Cardiac muscle cell (in vitro differentiated cells and primary cell): Measurements from ENCODE around the gene HS3ST4. TPM values are rescaled to one million over a fixed set of nuclear protein-coding genes. Genes with fewer than 3 reads are reported as not detected.

Source experiments
- DNase-seq, 2 donors: peaks; one replicate each; pipeline versions ENCODE4 v3.0.0 to v3.0.0-alpha.2; 2010 to 2017; ENCODE audit warnings: low read depth in 1 of 2, low spot score in 1 of 2
- H3K27ac ChIP-seq: fragments of 200-600 bp; sonication (generic); 2 replicates; pipeline ENCODE4 v1.5.1; 2016
- H3K27me3 ChIP-seq: fragments of 200-600 bp; sonication (generic); 2 replicates; pipeline ENCODE4 v1.6.0; 2016; ENCODE audit warnings: control low read depth
- H3K36me3 ChIP-seq: fragments of 200-600 bp; sonication (generic); 2 replicates; pipeline ENCODE4 v1.5.1; 2016; ENCODE audit warnings: control low read depth
- H3K4me1 ChIP-seq: fragments of 200-600 bp; sonication (generic); 2 replicates; pipeline ENCODE4 v1.8.1; 2017; ENCODE audit warnings: low read depth, mild to moderate bottlenecking, mixed run types
- H3K4me3 ChIP-seq: fragments of 200-600 bp; sonication (generic); 2 replicates; pipeline ENCODE4 v1.5.1; 2016; ENCODE audit warnings: mild to moderate bottlenecking
- H3K9me3 ChIP-seq: fragments of 200-600 bp; sonication (generic); 2 replicates; pipeline ENCODE4 v1.5.1; 2017; ENCODE audit warnings: low read depth, mild to moderate bottlenecking, control low read depth
- polyA plus RNA-seq: library from polyadenylated mRNA; unstranded; fragments of >200 nt; fragmentation: Nextera tagmentation; extraction: Ambion mirVana; gene quantifications from 2 replicates; pipeline ENCODE4 v1.2.1, GENCODE V29; 2016
- total RNA-seq: library from RNA; depleted of rRNA; stranded (reverse); fragments of >200 nt; gene quantifications from 2 replicates; pipeline ENCODE4 v1.2.3, GENCODE V29; 2016
- TF ChIP-seq, protein P1 (sequence below): IDR thresholded peaks from 2 replicates; pipeline ENCODE4 v1.5.1; 2012; ENCODE audit warnings: low read depth, mild to moderate bottlenecking, low read length

The HS3ST4 gene
- total and polyA plus RNA-seq, 2 experiments from 2014 or later = 0.13 to 0.27 TPM

DNA sequence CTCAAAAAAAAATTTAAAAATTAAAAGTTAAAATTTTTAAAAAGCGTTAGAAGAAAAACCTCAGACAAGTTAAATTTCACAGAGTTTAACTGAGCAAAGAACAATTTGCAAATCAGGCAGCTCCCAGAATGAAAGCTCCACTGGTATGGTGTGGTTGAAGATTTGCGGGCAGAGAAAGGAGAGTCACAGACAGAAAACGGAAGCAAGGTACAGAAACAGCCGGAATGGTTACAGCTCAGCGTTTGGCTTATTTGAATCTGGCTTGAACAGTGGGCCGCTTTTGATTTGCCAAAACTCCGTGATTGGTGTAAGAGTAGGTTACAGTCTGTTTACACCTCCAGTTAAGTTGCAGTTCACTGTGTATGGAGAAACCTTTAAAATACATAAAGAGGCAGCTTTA lies 297.1 kb downstream of the HS3ST4 start:
- DNase-seq = no peak
- no peak overlapping the region for H3K27ac ChIP-seq
- H3K4me1 ChIP-seq = no peaks in the 10 kb centered on the region
- H3K27me3 ChIP-seq = no peaks in the 10 kb centered on the region
- H3K36me3 ChIP-seq = no peaks in the 10 kb centered on the region
- H3K4me3 ChIP-seq = no peak overlapping the region
- no peaks in the 10 kb centered on the region for H3K9me3 ChIP-seq
- TF ChIP-seq, protein P1, sequence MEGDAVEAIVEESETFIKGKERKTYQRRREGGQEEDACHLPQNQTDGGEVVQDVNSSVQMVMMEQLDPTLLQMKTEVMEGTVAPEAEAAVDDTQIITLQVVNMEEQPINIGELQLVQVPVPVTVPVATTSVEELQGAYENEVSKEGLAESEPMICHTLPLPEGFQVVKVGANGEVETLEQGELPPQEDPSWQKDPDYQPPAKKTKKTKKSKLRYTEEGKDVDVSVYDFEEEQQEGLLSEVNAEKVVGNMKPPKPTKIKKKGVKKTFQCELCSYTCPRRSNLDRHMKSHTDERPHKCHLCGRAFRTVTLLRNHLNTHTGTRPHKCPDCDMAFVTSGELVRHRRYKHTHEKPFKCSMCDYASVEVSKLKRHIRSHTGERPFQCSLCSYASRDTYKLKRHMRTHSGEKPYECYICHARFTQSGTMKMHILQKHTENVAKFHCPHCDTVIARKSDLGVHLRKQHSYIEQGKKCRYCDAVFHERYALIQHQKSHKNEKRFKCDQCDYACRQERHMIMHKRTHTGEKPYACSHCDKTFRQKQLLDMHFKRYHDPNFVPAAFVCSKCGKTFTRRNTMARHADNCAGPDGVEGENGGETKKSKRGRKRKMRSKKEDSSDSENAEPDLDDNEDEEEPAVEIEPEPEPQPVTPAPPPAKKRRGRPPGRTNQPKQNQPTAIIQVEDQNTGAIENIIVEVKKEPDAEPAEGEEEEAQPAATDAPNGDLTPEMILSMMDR = no peak

DNA sequence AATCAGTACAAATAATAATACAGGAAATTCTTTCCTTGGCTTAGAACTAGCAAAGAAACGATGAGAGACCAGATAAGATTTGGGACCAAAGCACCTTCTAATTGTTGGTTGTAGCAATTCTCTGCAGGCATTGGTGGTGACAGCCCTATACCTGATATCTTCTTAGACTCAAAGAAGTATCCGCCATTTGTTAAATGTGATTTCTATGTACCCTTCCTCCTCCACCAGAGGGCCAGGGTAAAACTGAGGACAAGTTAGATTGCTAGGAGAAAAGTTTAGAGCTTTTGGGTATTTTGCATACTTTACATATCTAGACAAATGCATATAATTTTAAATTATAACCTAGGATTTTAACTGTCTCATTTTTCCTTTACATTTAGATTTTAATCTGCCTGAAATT lies 304.3 kb downstream of the HS3ST4 start:
- TF ChIP-seq, protein P1 = no peak

DNA sequence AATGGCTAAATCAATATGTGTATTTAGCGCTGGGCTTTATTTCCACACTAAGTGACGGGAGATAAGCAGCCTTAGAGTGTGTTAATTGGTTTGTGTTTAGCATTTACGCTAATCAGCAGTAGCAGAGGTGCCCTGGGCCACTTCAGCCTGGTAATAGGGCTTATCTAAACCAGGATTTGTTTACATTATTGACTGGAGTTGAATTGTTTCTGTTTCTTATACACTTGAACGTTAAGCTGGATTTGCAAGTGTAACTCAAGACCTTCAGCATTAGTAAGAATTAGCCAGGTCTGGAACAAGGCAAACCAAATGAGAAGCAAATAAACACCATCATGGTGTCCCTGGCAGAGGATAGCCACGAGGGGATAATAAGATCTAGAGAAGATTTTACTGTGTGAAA lies 313.6 kb downstream of the HS3ST4 start:
- no peaks in the 10 kb centered on the region for H3K36me3 ChIP-seq
- peaks cover 4% of the 10 kb centered on the region for H3K27me3 ChIP-seq
- no peak overlapping the region for H3K27ac ChIP-seq
- no peak for DNase-seq
- H3K9me3 ChIP-seq = no peaks in the 10 kb centered on the region
- TF ChIP-seq, protein P1 = no peak
- H3K4me3 ChIP-seq = no peak overlapping the region
- H3K4me1 ChIP-seq = no peaks in the 10 kb centered on the region

More for the DNA sequence above, 304.3 kb downstream of the HS3ST4 start:
- no peaks in the 10 kb centered on the region for H3K36me3 ChIP-seq
- H3K27me3 ChIP-seq = no peaks in the 10 kb centered on the region
- no peak for DNase-seq
- H3K4me3 ChIP-seq = no peak overlapping the region
- H3K9me3 ChIP-seq = no peaks in the 10 kb centered on the region
- H3K27ac ChIP-seq = no peak overlapping the region
- no peaks in the 10 kb centered on the region for H3K4me1 ChIP-seq

DNA sequence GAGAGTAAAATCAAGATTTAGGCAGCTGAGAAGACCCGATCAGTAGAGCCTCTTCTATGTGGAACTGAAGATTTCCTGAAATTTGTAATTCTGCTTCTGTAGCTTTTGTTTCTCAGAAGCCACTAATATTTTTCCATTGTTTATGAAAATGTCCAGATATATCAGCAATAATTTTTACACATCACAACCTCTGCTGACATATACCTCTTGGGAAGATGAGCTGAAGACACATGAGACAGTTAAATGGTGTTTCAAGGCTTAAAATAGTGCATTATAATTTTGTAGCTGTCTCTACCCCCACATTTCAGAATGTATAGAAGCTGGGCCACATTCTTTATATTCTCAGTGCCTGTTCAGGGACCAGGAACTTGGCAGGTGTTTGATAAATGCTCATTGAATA lies 320.6 kb downstream of the HS3ST4 start:
- no peaks in the 10 kb centered on the region for H3K27me3 ChIP-seq
- DNase-seq = no peak
- H3K9me3 ChIP-seq = no peaks in the 10 kb centered on the region
- no peaks in the 10 kb centered on the region for H3K36me3 ChIP-seq
- H3K4me1 ChIP-seq = no peaks in the 10 kb centered on the region
- no peak overlapping the region for H3K27ac ChIP-seq
- no peak overlapping the region for H3K4me3 ChIP-seq
- TF ChIP-seq, protein P1 = no peak

DNA sequence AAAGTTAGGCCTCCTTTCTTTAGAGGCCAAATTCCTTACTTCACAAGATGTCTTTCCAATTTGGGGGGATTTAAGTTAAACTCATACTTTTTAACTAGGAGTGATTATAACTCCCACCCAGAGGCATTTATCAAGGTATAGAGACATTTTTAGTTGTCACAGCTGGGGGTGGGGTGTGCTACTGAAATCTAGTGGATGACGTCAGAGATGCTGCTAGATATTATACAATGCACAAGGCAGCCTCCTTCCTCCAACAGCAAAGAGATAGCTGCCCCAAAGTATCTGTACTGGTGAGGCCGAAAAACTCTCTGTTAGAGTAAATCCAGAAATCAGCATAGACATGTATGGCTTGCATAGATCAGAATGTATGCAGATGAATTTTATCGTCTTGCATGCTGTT lies 324.0 kb downstream of the HS3ST4 start:
- DNase-seq = no peak
- Histone ChIP-seq H3K27ac (no peak overlapping the region), H3K27me3 (no peaks in the 10 kb centered on the region), H3K4me1 (peaks cover 3% of the 10 kb centered on the region), H3K9me3 (no peaks in the 10 kb centered on the region), H3K36me3 (no peaks in the 10 kb centered on the region), H3K4me3 (no peak overlapping the region)
- TF ChIP-seq, protein P1 = no peak

DNA sequence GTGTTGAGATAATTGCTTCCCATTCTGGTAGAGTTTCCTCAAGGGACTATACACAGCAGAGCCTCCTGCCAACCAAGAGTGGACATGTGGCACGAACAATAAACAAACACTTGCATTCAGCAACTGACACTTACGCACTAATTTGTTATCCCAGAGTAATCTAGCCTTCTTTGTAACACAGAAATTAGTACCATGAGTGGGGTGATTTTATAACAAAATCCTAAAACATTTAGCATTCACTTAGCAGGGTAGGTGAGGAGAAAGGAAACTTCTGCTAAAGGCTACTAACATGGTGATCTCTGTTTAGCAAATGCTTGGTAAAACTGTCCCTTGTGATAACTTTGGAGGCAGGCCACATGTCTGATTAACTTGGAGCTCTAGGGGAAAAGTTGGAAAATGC lies 325.2 kb downstream of the HS3ST4 start:
- no peaks in the 10 kb centered on the region for H3K27me3 ChIP-seq
- H3K27ac ChIP-seq = no peak overlapping the region
- TF ChIP-seq, protein P1 = no peak
- DNase-seq = no peak
- no peaks in the 10 kb centered on the region for H3K9me3 ChIP-seq
- peaks cover 3% of the 10 kb centered on the region for H3K4me1 ChIP-seq
- no peaks in the 10 kb centered on the region for H3K36me3 ChIP-seq
- no peak overlapping the region for H3K4me3 ChIP-seq
